ENCODE results near the gene TMPRSS11D. TPM values are rescaled to one million over a fixed set of nuclear protein-coding genes. Genes with fewer than 3 reads are reported as not detected.

Gene TMPRSS11D
- total RNA-seq, 1 experiment from 2014 or later, result not detected

- no peaks in the 10 kb centered on the region for H3K27me3 ChIP-seq (ENCODE audit: insufficient read depth, low read length)
- peak; percentile 66 for TF ChIP-seq CTCF (conservative IDR thresholded peaks at IDR 0.05)
- Mint-ChIP-seq H3K27me3 (ENCODE audit: low read depth) (no peaks in the 10 kb centered on the region), H3K4me3 (no peak overlapping the region), H3K27ac (no peak overlapping the region), H3K36me3 (ENCODE audit: insufficient read depth in 1 of 3, low read depth in 3 of 3) (no peaks in the 10 kb centered on the region), H3K4me1 (peaks cover 8 to 11% of the 10 kb centered on the region in 2 experiments), H3K9me3 (no peaks in the 10 kb centered on the region; a peak in 1 of 5 replicates)
- H3K9me3 ChIP-seq (ENCODE audit: control insufficient read depth, low read depth, low read length), result no peaks in the 10 kb centered on the region
- no peak overlapping the region for H4K5ac ChIP-seq (ENCODE audit: insufficient read length, low read depth, low read length)
- no CpG with 5 or more reads among the region's 3 CpGs for WGBS (ENCODE audit: extremely low coverage, insufficient read length, low lambda C conversion rate)
- no peak overlapping the region for H4K8ac ChIP-seq (replicated peaks; ENCODE audit: insufficient read length, low read depth, low read length)
- no peak overlapping the region for H2AFZ ChIP-seq (ENCODE audit: low read length)
- no peak overlapping the region for H3K4me2 ChIP-seq (ENCODE audit: insufficient read depth, insufficient read length, low read length)
- H2AK5ac ChIP-seq (ENCODE audit: insufficient read length, low read length), result no peak overlapping the region
- H2BK120ac ChIP-seq (ENCODE audit: low read depth, low read length, poor library complexity, severe bottlenecking), result no peak overlapping the region
- H3K14ac ChIP-seq (ENCODE audit: insufficient read depth, low read length), result no peak overlapping the region
- no peak overlapping the region for H4K91ac ChIP-seq (ENCODE audit: insufficient read length, low read depth, low read length)
- H3T11ph ChIP-seq (ENCODE audit: low read length), result no peak overlapping the region
- H3K4me1 ChIP-seq (ENCODE audit: insufficient read depth, low read length), result no peaks in the 10 kb centered on the region
- no peak overlapping the region for H3K18ac ChIP-seq (ENCODE audit: insufficient read length, low read depth, low read length)
- no peaks in the 10 kb centered on the region for H3K23me2 ChIP-seq (ENCODE audit: insufficient read length, low read depth, low read length, poor library complexity, severe bottlenecking)
- H2BK12ac ChIP-seq (ENCODE audit: insufficient read length, low read depth, low read length), result no peak overlapping the region
- DNase-seq, result peak; percentile 48
- H2BK20ac ChIP-seq (ENCODE audit: low read depth, low read length, poor library complexity, severe bottlenecking), result no peak overlapping the region
- no peak overlapping the region for H2BK5ac ChIP-seq (ENCODE audit: insufficient read length, low read length)
- H2BK15ac ChIP-seq (ENCODE audit: low read depth, low read length), result no peak overlapping the region
- H3K23ac ChIP-seq (ENCODE audit: insufficient read length, low read depth, low read length), result no peak overlapping the region
- H3K79me2 ChIP-seq (ENCODE audit: insufficient read depth, low read length), result no peaks in the 10 kb centered on the region
- H3K79me1 ChIP-seq (ENCODE audit: insufficient read depth, low read depth, low read length, poor library complexity, severe bottlenecking), result no peaks in the 10 kb centered on the region
- H4K20me1 ChIP-seq (ENCODE audit: control insufficient read depth, insufficient read depth, insufficient read length), result no peaks in the 10 kb centered on the region
- H3K27ac ChIP-seq (ENCODE audit: insufficient read length, low read depth, low read length), result no peak overlapping the region
- H3K9ac ChIP-seq (ENCODE audit: extremely low read depth, insufficient read length, low read length), result no peak overlapping the region
- H3K4ac ChIP-seq (ENCODE audit: low read depth, low read length), result no peak overlapping the region
- H3K56ac ChIP-seq (ENCODE audit: insufficient read length, low read depth, low read length), result no peak overlapping the region
Measured at GRCh38 chr4:67892905-67893304, 9.1 kb upstream of the TMPRSS11D start.

All from H9 (cell line).